ENCODE data around the gene APOO. TPM values are rescaled to one million over a fixed set of nuclear protein-coding genes. Genes with fewer than 3 reads are reported as not detected.

The APOO gene
- total and polyA plus RNA-seq, 2 of the 13 experiments (the other 11 are each of a cell fraction or from before 2014, with no cell fraction given) = 9.7 to 22.1 TPM

- BruUV-seq (replicated peaks) = no TSS peak
- WGBS (ENCODE audit: low lambda C conversion rate) = 100% methylated on average over 5 of the region's 5 CpGs
- H3K4me3 ChIP-seq (replicated peaks in 1 of 3; ENCODE audit: insufficient read depth in 1 of 3, low read depth in 2 of 3, low read length in 3 of 3) = no peak overlapping the region
- no peak overlapping the region for H3K27ac ChIP-seq (ENCODE audit: extremely low read length, insufficient read depth, low read length)
- H4K20me1 ChIP-seq (ENCODE audit: insufficient read depth, low read length) = no peaks in the 10 kb centered on the region
- no peaks in the 10 kb centered on the region for H3K9me3 ChIP-seq (ENCODE audit: low read length)
- no peak overlapping the region for H3K4me2 ChIP-seq (ENCODE audit: low read depth, low read length)
- FAIRE-seq = no peak
- intact Hi-C loops (cut with micrococcal nuclease; ENCODE audit: unreplicated experiment) = no loop called here
- POLR2A ChIA-PET = interaction anchor here (1.4 kb wide), 1 partner anchor 19 kb away, joined by 3 read pairs; the partner anchor contains the start of gene SAT1
- H3K4me1 ChIP-seq (ENCODE audit: insufficient read depth, low read length) = peaks cover 38% of the 10 kb centered on the region
- no peak overlapping the region for H2AFZ ChIP-seq (ENCODE audit: low read length)
- no peaks in the 10 kb centered on the region for H3K27me3 ChIP-seq (ENCODE audit: control insufficient read depth in 1 of 2, insufficient read depth in 2 of 2, low read length in 2 of 2)
- H3K36me3 ChIP-seq (replicated peaks in 1 of 2; ENCODE audit: control insufficient read depth in 1 of 2, insufficient read depth in 2 of 2, low read length in 2 of 2) = no peaks in the 10 kb centered on the region
- no peak for ATAC-seq
- H3K9ac ChIP-seq (ENCODE audit: insufficient read depth, low read depth, low read length) = no peak overlapping the region
- in situ Hi-C loops (cut with HindIII; ENCODE audit: extremely low pct_ligation_motif_present, low pct_unique_long_range_greater_than_20kb) = no loop called here
- no peak for DNase-seq (ENCODE audit: low spot score)
- H3K79me2 ChIP-seq (ENCODE audit: insufficient read depth, low read length) = no peaks in the 10 kb centered on the region
- CTCF ChIA-PET (ENCODE audit: low intra/inter-chr PET ratio, low total read pairs) = no interaction called here
- no peak for TF ChIP-seq ZNF3 (CRISPR knock-in tag; IDR thresholded peaks at IDR 0.05)
- no peak for TF ChIP-seq RBM39 (IDR thresholded peaks at IDR 0.05; ENCODE audit: low read depth, low read length, poor library complexity, severe bottlenecking)
- TF ChIP-seq ZBTB8A (CRISPR knock-in tag; IDR thresholded peaks at IDR 0.05; ENCODE audit: borderline replicate concordance, low read depth) = no peak
- no peak for TF ChIP-seq ZNF260 (CRISPR knock-in tag; IDR thresholded peaks at IDR 0.05; ENCODE audit: borderline replicate concordance, low read depth)
- no peak for TF ChIP-seq ZNF121 (CRISPR knock-in tag; IDR thresholded peaks at IDR 0.05)
- no peak for TF ChIP-seq PHF5A (CRISPR knock-in tag; IDR thresholded peaks at IDR 0.05; ENCODE audit: low read depth, unreplicated experiment)
- TF ChIP-seq MXI1 (IDR thresholded peaks at IDR 0.05; ENCODE audit: borderline replicate concordance, low read depth, low read length) = no peak
- no peak for TF ChIP-seq STAT6 (CRISPR knock-in tag; IDR thresholded peaks at IDR 0.05; ENCODE audit: borderline replicate concordance)
- no peak for TF ChIP-seq ZNF569 (CRISPR knock-in tag; IDR thresholded peaks at IDR 0.05; ENCODE audit: borderline replicate concordance)
- no peak for TF ChIP-seq SIN3A (IDR thresholded peaks at IDR 0.05; ENCODE audit: borderline replicate concordance, low read depth, low read length)
- TF ChIP-seq ZNF589 (CRISPR knock-in tag; conservative IDR thresholded peaks at IDR 0.05) = no peak
- no peak for TF ChIP-seq ZIK1 (CRISPR knock-in tag; IDR thresholded peaks at IDR 0.05; ENCODE audit: borderline replicate concordance, low read depth)
- no peak for TF ChIP-seq DR1 (CRISPR knock-in tag; IDR thresholded peaks at IDR 0.05)
- no peak for TF ChIP-seq HNF4G (IDR thresholded peaks at IDR 0.05; ENCODE audit: borderline replicate concordance, low read depth, low read length)
- no peak for TF ChIP-seq HNF4G (CRISPR knock-in tag; IDR thresholded peaks at IDR 0.05; ENCODE audit: borderline replicate concordance, low read depth)
- TF ChIP-seq SOX5 (CRISPR knock-in tag; IDR thresholded peaks at IDR 0.05; ENCODE audit: borderline replicate concordance) = no peak
- TF ChIP-seq CREB3 (CRISPR knock-in tag; IDR thresholded peaks at IDR 0.05) = no peak
- no peak for TF ChIP-seq SALL1 (CRISPR knock-in tag; IDR thresholded peaks at IDR 0.05)
- no peak for TF ChIP-seq ZNF749 (CRISPR knock-in tag; IDR thresholded peaks at IDR 0.05; ENCODE audit: borderline replicate concordance)
These were observed 105.3 kb downstream of the APOO start for GRCh38 chrX:23802431-23802830.
